ENCODE data around the gene ODF4.

Gene ODF4, protein sequence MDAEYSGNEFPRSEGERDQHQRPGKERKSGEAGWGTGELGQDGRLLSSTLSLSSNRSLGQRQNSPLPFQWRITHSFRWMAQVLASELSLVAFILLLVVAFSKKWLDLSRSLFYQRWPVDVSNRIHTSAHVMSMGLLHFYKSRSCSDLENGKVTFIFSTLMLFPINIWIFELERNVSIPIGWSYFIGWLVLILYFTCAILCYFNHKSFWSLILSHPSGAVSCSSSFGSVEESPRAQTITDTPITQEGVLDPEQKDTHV

DNA sequence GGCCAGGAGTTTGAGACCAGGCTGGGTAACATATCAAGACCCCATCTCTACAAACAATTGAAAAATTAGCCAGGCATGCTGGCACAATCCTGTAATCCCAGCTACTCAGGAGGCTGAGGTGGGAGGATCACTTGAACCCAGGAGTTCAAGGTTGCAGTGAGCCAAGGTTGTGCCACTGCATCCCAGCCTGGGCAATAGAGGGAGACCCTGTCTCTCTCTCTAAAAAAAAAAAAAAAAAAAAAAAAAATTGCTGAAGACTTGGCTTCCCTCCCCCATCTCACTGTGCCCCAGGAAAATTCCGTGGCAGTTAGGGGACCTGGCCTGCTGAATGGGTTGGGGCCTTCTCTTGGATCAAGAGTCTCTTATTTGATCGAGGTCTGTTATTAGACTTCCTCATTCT, at the start of gene ODF4:
Gene ODF4 (plus strand): TSS at position 301 of the 400 bp plus-strand sequence. CDS start 212 bp downstream, outside the sequence.
- no peak for DNase-seq (ENCODE audit: low read depth in 2 of 2)

DNA sequence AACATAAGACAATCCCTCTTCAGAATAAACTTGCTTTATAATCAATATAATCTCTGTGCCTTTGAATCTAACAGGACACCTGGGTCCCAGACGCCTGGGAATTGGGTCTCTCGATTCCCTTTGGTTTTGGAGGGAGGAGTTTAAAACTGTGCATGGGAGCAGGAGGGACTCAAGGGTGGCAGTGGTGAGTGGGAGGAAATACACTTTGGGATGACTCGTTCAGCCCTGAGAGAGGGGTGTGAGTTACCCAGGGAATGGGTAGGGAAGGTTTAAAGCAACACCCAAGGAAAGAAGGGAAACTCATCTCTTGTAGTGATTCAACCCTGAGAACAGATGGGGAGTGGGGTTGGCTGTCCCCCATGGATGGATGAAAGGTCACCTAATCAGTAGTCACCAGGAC, 49.6 kb upstream of the ODF4 start:
- DNase-seq (ENCODE audit: low read depth in 2 of 2), result no peak

DNA sequence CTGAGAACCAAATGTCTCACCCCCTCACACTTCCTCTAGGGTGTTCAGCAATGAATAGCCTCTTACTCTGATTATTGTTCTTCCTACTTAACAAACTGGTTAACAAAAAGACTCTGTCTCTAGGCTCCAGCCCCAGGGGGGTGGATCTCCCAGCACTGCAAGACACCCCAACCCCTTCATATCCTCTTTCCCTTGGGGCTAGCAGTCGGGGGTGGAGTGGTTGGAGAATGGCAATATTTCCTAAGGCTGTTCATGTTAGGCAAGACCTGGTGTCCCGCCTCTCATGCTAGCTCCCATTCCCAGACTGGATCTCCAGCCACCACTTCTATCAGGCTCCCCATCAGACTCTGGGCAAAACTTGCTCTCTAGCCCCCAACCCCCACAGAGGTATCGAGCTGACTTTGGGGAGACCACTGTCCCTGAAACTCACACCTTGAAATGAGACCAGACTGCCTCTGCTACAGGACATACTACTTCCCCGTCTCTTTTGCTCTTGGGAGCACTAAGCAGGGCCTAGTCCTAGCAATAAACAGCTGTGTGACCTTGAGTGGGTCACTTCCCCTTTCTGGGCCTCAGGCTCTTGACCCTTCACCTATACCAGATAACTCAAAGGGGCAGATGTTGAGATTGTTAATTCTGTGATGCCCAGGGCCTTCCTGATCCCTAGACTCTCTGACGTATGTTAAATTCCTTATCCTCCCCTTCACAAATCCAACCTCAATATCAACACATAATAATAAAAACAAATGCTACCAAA, 46.8 kb upstream of the ODF4 start:
- DNase-seq (ENCODE audit: low read depth in 2 of 2), result no peak

DNA sequence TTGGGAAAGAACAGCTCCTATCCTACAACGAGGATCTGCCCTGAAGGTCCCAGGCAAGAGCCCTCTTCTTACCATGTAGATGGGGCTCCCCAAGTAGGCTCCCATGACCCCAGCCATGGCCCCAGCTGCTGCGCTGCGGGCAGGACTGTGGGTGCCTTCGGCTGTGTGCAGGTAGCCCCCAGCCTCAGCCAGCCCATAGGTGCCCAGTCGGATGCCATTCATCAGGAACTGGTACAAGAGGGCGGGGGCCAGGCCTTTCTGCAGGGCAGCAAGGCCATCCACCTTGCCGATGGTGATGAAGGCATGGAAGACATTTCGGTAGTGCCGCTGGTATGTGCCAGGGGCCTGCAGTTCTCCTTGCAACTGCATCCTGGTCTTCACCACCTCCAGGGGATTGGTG, 45.3 kb upstream of the ODF4 start:
- DNase-seq (ENCODE audit: low read depth in 2 of 2), result no peak

DNA sequence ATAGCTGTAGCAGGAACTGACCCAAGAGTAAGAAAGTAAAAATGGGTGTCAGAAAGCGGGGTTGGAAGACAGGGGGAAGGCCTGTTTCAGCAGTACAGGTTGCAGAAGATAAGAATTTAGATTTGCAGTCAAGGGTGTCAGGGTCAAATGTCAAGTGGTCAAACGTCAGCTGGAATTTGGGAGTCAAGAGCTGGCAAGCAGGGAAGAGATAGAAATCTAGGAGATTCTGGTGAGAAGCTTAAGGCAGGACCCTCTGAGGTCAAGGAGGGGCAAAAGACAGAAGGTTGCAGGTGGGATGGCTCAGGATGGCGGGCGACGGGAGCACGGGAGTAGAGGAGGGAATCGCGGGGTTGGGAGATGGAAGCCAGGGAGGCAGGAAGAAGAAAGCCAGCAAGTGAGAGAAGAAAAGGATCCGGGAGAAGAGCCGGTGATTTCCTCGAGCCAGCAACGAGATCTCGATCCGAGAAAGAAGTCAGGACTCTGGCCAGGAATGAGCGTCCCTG, 44.8 kb upstream of the ODF4 start:
- DNase-seq (ENCODE audit: low read depth in 2 of 2), result no peak

DNA sequence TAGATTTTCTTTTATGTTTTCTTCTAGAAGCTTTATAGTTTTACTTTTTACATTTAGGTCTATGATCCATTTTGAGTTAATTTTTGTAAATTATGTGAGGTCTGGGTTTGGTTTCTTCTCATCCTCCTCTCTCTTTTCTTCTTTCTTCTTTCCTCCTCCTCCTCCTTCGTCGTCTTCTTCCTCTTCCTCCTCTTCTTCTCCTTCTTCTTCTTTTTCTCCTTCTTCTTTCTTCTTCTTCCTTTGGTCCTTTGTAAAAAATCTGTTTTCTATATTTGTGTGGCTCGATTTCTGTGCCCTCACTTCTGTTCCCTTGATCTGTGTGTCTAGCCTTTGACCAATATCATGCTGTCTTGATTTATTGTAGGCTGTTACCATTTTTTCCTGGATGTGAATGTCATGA, 39.4 kb upstream of the ODF4 start:
- no peak for DNase-seq (ENCODE audit: low read depth in 2 of 2)

DNA sequence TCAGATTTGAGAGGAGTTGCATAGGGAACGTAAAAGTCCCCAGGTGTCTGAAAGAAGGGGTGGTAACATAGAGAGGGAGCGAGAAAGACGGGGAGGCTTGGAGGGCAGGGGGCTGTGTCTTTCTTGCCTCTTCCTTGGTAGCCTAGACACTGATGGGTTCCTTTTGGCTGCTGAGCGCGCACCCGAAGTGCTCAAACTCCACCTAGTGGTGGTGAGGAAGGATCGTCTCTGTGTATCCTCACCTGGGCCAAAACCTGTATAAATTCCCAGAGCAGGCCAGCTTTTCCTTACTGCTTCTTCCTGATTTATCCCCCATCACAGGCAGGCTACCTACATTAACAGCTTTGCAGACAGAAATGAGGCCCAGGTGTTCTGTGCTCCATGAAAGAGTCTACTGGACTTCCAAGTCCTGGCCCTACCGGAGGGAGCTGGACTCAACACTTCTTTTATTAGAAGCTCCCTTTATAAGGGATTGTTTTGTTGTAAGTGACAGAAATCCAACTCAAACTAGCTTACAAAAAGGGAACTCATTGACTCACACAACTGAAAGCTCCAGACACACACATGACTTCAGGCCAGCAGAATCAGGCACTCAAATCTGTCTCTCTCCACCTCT, 38.9 kb upstream of the ODF4 start:
- DNase-seq (ENCODE audit: low read depth in 2 of 2), result peak; percentile 20 to 27

DNA sequence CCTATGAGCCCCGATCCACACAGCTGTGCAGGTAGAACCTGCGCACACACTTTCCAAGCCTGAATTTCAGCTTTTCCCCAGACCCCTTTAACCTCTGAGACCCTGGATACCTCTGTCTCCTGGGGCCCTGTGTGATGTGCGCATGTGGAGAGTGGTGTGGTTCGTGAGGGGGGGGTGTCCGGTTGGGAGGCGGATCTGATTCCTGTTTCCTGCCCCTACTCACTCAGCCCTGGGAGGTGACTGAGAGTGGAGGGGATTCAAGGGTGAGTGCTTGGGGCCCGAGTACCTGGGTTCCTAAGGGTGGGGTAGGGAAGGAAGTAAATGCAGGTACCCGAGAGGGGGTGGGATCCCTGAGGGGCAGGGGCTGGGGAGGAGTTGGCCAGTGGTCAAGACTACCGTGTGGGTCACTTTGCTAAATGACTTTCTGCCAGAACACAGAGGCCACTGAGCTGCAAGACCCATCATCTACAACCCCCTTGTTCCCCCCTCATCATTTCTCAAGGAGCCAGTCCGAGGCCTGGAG, 29.0 kb upstream of the ODF4 start:
- no peak for DNase-seq (ENCODE audit: low read depth in 2 of 2)

DNA sequence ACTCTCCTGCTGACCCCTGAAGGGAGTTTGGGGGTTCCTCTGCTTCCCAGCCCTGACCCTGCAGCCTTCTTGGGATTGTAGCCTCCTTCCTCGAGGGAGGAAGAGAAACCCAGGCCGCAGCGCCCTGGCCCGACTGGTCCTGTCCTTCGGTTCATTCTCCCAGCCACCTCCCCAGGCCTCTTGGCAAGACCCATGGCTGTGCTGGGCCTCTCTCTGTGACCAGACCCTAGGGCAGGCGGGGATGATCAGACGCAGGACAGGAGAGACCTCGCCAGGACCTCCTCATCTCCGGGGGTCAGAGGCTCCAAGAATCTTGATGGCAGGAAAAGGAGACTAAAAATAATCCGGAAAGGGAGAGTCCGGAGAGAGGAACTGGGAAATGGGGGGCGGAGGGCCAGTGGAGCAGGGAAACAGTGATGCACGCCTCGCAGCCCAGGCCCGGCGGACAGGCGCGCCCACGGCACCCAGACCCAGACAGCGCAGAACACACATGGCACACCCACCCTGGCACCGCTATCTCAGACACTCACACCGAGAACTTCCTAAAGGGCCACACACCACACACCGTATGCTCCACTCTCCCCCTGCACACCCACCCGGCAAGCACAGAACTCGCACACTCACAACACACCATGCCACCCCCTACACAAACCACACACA, 28.4 kb upstream of the ODF4 start:
- no peak for DNase-seq (ENCODE audit: low read depth in 2 of 2)

DNA sequence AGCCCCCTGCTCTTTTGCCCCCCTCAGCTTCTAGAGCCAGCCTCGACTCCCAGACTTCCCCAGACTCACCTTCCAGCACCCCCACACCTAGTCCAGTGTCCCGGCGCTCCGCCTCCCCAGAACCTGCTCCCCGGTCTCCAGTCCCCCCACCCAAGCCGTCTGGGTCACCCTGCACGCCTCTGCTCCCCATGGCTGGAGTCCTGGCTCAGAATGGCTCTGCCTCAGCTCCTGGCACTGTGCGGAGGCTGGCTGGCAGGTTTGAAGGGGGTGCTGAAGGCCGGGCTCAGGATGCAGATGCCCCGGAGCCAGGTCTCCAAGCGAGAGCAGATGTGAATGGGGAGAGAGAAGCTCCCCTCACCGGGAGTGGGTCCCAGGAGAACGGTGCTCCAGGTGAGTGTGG, 27.4 kb upstream of the ODF4 start:
- no peak for DNase-seq (ENCODE audit: low read depth in 2 of 2)

DNA sequence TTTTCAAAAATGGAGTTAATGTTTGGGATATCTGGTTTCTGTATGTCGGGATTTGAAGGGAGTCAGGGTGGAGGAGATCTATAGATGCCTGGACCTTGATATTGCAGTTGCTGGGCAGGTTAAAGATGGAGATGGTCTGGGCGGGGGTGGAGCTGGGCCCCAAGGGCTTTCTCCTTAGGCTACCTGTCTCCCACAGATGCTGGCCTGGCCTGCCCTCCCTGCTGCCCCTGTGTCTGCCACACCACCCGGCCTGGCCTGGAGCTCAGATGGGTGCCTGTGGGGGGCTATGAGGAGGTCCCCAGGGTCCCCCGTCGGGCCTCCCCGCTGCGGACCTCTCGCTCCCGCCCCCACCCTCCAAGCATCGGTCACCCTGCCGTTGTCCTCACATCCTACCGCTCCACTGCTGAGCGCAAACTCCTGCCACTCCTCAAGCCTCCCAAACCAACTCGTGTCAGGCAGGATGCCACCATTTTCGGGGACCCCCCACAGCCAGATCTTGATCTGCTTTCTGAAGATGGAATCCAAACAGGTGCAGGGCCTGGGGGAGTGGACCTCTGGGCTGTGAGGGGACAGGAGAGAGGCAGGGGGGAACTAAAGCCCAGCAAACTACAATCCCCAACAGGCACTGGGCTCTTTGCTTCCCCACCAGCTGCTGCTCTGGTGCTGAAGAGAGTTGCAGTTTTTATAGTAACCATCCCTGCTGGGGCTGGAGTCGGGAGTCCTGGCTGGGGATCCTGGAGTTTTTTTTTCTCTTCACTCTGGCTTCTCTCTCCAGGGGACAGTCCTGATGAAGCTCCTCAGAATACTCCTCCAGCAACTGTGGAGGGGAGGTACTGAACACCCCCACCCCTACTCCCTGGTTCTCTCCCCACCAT, 26.7 kb upstream of the ODF4 start:
- DNase-seq (ENCODE audit: low read depth in 2 of 2), result no peak

DNA sequence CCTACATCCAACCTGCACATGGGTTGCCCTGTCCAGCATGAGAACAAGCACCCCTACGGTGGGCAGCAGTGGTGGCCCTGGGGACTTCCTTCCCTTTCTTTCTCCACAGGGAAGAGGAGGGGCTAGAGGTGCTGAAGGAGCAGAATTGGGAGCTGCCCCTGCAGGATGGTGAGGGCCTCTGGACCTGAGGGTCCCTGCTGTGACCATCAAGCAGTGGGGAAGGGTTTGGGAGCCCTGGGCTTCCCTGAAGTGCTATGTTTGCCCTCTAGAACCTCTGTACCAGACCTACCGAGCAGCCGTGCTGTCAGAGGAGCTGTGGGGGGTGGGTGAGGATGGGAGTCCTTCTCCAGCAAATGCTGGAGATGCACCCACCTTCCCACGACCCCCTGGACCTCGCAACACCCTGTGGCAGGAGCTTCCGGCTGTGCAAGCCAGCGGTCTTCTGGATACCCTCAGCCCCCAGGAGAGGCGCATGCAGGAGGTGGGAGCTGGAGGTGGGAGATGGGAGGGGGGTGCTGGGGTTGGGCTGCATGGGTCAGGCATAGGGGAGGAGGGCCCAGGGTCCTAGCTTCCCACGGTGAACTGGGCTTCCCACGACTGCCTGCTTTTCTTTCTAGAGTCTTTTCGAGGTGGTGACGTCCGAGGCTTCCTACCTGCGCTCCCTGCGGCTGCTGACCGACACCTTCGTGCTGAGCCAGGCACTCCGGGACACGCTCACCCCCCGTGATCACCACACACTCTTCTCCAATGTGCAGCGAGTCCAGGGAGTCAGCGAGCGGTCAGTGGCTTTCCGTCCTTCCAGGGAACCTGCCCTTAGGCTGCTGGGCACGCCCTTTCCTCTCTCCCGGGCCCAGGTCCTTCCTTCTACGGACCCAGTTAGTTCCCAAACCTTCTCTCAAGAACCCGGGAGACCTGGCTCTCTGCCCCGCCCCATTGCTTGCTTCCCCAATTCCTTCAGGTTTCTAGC, 24.6 kb upstream of the ODF4 start:
- no peak for DNase-seq (ENCODE audit: low read depth in 2 of 2)

DNA sequence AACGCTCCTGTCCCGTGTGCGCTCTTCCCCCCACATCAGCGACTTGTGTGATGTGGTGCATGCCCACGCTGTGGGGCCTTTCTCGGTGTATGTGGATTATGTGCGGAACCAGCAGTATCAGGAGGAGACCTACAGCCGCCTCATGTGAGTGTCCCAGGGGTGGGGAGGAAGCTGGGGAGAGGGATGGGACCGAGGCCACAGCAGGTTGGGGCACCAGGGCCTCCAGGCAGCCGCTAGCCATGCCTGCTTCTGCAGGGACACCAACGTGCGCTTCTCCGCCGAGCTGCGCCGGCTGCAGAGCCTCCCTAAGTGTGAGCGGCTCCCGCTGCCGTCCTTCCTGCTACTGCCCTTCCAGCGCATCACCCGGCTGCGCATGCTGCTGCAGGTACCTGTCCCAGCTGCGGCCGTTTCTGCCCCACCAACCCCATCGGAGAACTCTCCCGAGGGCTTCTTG, 23.8 kb upstream of the ODF4 start:
- no peak for DNase-seq (ENCODE audit: low read depth in 2 of 2)

DNA sequence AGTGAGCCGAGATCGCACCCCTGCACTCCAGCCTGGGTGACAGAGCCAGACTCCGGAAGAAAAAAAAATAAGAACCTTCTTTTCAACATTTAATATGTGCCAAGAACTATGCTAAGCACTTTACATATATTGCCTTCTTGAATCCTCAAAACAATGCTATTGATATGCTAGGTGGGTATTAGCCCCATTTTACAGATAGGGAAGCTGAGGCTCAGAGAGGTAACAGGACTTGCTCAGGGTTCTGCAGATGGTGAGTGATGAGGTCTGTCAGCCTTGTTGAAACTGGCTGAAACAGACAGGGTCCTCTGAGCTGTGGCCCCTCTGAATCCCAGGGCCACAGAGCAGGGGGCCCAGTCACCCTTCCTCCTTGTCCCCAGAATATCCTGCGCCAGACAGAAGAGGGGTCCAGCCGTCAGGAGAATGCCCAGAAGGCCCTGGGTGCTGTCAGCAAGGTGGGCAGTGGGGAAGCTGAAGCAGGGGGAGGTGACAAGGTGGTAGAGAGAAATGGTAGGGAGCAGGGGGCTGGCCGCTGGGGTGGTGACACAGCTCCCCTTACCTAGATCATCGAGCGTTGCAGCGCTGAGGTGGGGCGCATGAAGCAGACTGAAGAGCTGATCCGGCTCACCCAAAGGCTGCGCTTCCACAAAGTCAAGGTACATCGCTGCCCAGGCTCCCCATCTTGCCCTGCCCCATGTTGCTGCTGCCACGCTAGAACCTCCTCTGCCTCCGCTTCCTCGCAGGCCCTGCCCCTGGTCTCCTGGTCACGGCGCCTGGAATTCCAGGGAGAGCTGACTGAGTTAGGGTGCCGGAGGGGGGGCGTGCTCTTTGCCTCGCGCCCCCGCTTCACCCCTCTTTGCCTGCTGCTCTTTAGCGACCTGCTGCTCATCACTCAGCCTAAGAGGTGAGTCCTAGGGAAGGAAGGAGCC, 21.4 kb upstream of the ODF4 start:
- no peak for DNase-seq (ENCODE audit: low read depth in 2 of 2)

DNA sequence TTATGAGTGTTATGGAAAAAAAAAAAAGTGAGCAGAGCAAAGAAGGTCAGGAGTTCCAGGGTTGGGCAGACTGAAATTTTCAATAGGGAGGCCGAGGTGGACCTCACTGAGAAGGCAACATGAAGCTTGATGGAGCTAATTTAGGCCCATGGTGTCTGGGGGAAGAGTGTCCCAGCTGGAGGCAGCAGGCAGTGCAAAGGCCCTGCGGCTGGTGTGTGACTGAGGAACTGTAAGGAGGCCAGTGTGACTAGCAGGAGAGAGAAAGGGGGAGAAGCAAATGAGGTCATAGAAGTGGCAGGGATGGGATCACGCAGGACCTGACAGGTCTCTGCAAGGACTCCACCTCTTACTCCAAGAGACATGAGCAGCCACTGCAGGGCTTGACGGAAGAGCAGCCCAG, 19.4 kb upstream of the ODF4 start:
- DNase-seq (ENCODE audit: low read depth in 2 of 2), result no peak

DNA sequence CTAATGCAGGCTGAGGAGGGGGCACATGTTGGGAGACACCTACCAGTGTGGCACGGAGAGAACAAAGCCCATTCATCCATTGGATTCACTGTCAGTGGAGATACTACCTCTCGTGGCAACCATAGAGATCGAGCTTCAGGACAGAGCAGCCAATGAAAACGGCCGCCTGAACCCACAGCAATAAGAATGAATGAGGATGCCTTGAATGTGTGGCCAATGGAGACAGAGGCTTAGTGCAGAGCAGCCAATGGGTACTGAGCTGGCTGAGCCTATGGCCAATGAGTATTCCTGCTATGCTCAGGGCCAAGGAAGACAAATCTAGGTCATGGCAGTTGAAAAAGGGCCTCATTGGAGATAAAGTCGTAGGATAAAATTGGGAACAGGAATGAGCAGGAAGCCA, 18.6 kb upstream of the ODF4 start:
- DNase-seq (ENCODE audit: low read depth in 2 of 2), result no peak

DNA sequence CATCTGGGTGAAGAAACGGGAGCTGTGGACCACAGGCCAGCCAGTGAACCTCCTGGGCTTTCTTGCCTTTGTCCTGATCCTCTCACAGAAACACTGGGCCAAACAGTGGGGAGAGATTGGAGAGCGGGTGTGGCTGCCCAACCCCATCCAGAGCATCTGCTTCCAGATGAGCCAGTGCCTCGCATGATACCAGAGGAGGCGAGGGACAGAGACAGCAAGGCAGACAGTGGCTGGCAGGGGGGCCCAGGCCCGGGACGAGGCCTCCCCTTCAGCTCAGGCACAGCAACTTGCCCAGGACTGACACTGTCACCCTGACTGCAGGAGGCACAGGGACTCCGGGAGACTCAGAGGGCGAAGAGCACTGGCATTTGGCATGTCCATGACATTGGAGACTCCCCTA, 17.6 kb upstream of the ODF4 start:
- DNase-seq (ENCODE audit: low read depth in 2 of 2), result no peak

DNA sequence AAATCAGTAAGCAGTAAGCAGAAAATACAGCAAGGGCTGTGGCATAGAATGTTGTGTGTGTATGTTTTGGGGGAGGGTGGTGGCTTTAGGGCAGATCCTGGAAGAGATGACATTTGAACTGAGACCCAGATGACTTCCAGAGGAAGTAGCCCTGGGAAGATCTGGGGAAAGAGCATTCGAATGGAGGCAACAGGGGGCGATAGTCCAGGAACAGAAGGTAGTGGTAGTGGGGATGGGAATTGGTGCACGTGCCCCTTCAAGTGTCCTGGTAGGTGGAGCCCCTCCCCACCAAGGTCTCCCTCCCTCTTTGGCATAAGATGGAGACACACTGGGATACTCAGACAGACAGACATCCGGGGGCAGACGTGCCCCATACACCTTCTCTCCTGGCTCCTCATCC, 15.5 kb upstream of the ODF4 start:
- DNase-seq (ENCODE audit: low read depth in 2 of 2), result no peak

DNA sequence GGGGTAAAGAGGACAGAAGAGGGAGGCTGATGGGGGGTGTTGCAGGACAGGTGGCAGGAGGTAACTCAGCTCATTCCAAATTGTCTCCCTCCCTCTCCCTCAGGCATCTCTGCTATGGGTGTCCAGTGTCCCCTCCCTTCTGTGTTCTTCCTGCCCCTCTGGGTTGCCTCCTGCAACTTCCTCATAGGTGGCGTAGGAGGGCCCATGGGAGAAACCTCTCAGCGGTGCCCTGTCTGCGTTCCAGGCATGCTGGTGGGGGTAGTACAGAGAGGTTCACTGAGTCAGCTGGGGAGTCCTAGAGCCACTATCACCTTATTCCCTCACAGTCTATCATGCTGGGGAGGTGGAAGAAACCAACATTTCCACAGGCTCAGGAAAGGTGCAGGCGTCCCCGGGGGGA, 14.7 kb upstream of the ODF4 start:
- DNase-seq (ENCODE audit: low read depth in 2 of 2), result no peak
